Measurements from ENCODE around the gene MALRD1.

Gene MALRD1

DNA sequence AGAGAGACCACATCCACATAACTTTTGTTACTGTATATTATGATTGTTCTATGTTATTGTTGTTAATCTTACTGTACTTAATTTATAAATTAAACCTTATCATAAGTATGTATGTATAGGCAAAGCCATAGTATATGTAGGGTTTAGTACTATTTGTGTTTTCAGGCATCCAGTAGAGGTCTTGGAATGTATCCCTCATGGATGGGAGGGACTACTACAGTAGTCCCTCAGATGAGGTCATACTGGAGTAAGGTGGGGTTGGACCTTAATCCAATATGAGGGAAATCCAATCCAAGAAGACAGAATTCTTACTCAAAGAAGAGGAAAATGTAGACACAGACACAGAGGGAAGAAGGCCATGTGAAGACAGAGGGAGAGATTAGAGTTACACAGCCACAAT lies 34.1 kb upstream of the MALRD1 start:
- no peak for TF ChIP-seq CTCF (conservative IDR thresholded peaks at IDR 0.05; ENCODE audit: low read depth, low read length)
- Histone ChIP-seq H3K27me3 (ENCODE audit: insufficient read depth, low read depth) (no peaks in the 10 kb centered on the region), H3K4me1 (ENCODE audit: low read depth, poor library complexity, severe bottlenecking) (no peaks in the 10 kb centered on the region), H3K9ac (no peak overlapping the region), H3K36me3 (ENCODE audit: insufficient read depth) (no peaks in the 10 kb centered on the region), H3K4me3 (IDR thresholded peaks at IDR 0.05; ENCODE audit: insufficient read depth, low read depth, low read length) (no peak overlapping the region), H3K79me2 (ENCODE audit: insufficient read depth, low read depth) (no peaks in the 10 kb centered on the region), H3K4me2 (no peak overlapping the region), H2AFZ (ENCODE audit: low read depth) (no peak overlapping the region), H4K20me1 (ENCODE audit: insufficient read depth) (no peaks in the 10 kb centered on the region), H3K27ac (no peak overlapping the region)

DNA sequence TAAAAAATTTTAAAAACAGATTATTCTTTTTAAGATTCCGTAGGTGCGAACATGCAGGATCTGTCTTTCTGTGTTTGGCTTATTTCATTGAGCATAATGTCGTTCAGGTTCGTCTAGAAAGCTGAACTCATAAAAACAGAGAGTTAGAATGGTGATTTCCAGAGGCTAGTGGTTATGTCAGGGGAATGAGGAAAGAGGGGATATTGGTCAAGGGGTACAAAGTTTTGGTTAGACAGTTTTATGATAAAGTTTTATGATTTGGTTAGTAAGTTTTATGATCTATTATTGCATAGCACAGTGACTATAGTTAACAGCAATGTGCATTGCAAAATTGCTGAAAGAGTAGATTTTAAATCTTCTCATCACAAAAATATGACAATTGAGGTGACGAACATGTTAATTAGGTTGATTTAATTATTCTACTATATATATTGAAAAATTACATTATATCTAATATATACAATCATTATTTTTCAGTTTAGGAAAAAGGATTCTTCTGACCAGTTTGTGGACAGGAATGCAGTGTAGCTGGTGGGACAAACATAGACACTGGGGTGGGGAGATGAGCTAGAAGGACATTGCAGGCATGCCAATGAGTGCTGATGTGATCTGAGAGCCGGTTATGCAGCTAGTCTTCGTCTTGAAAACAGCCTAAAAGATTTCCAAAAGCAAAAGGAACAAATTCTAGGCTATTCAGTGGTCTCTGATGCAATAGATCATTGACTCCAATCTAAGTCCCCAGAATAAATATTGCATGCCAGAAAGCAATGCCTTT lies 31.3 kb upstream of the MALRD1 start:
- H4K20me1 ChIP-seq (ENCODE audit: insufficient read depth): no peaks in the 10 kb centered on the region
- H3K4me1 ChIP-seq (ENCODE audit: low read depth, poor library complexity, severe bottlenecking): no peaks in the 10 kb centered on the region
- H2AFZ ChIP-seq (ENCODE audit: low read depth): no peak overlapping the region
- TF ChIP-seq CTCF (conservative IDR thresholded peaks at IDR 0.05; ENCODE audit: low read depth, low read length): no peak
- no peaks in the 10 kb centered on the region for H3K79me2 ChIP-seq (ENCODE audit: insufficient read depth, low read depth)
- no peak overlapping the region for H3K27ac ChIP-seq
- H3K36me3 ChIP-seq (ENCODE audit: insufficient read depth): no peaks in the 10 kb centered on the region
- no peak overlapping the region for H3K9ac ChIP-seq
- H3K27me3 ChIP-seq (ENCODE audit: insufficient read depth, low read depth): no peaks in the 10 kb centered on the region
- no peak overlapping the region for H3K4me3 ChIP-seq (IDR thresholded peaks at IDR 0.05; ENCODE audit: insufficient read depth, low read depth, low read length)
- H3K4me2 ChIP-seq: no peak overlapping the region

GRCh38 chr10:19021162-19021561 lies 27.4 kb upstream of the MALRD1 start:
- H2AFZ ChIP-seq (ENCODE audit: low read depth): no peak overlapping the region
- H3K4me3 ChIP-seq (IDR thresholded peaks at IDR 0.05; ENCODE audit: insufficient read depth, low read depth, low read length): no peak overlapping the region
- H3K4me2 ChIP-seq: no peak overlapping the region
- no peaks in the 10 kb centered on the region for H3K79me2 ChIP-seq (ENCODE audit: insufficient read depth, low read depth)
- H4K20me1 ChIP-seq (ENCODE audit: insufficient read depth): no peaks in the 10 kb centered on the region
- no peak overlapping the region for H3K27ac ChIP-seq
- H3K4me1 ChIP-seq (ENCODE audit: low read depth, poor library complexity, severe bottlenecking): no peaks in the 10 kb centered on the region
- H3K36me3 ChIP-seq (ENCODE audit: insufficient read depth): no peaks in the 10 kb centered on the region
- TF ChIP-seq CTCF (conservative IDR thresholded peaks at IDR 0.05; ENCODE audit: low read depth, low read length): no peak
- no peaks in the 10 kb centered on the region for H3K27me3 ChIP-seq (ENCODE audit: insufficient read depth, low read depth)
- no peak overlapping the region for H3K9ac ChIP-seq

GRCh38 chr10:19024611-19025010 lies 24.0 kb upstream of the MALRD1 start:
- H3K27me3 ChIP-seq (ENCODE audit: insufficient read depth, low read depth): no peaks in the 10 kb centered on the region
- H2AFZ ChIP-seq (ENCODE audit: low read depth): no peak overlapping the region
- TF ChIP-seq CTCF (conservative IDR thresholded peaks at IDR 0.05; ENCODE audit: low read depth, low read length): no peak
- no peak overlapping the region for H3K9ac ChIP-seq
- H3K4me3 ChIP-seq (IDR thresholded peaks at IDR 0.05; ENCODE audit: insufficient read depth, low read depth, low read length): no peak overlapping the region
- no peaks in the 10 kb centered on the region for H3K79me2 ChIP-seq (ENCODE audit: insufficient read depth, low read depth)
- H3K4me1 ChIP-seq (ENCODE audit: low read depth, poor library complexity, severe bottlenecking): no peaks in the 10 kb centered on the region
- no peaks in the 10 kb centered on the region for H3K36me3 ChIP-seq (ENCODE audit: insufficient read depth)
- H3K27ac ChIP-seq: no peak overlapping the region
- no peak overlapping the region for H3K4me2 ChIP-seq
- H4K20me1 ChIP-seq (ENCODE audit: insufficient read depth): no peaks in the 10 kb centered on the region

Data from KMS-11 (cell line).